ENCODE results near the gene PLA2G6. TPM values are rescaled to one million over a fixed set of nuclear protein-coding genes. Genes with fewer than 3 reads are reported as not detected.

PLA2G6 gene
- total and polyA plus RNA-seq, 2 of the 13 experiments (the other 11 are each of a cell fraction or from before 2014, with no cell fraction given), result 4.8 to 11.5 TPM

- in situ Hi-C loops (cut with HindIII; ENCODE audit: extremely low pct_ligation_motif_present, low pct_unique_long_range_greater_than_20kb) (no loop called here), intact Hi-C loops (cut with micrococcal nuclease; ENCODE audit: unreplicated experiment) (no loop called here)
- POLR2A ChIA-PET, result no interaction called here
- no peaks in the 10 kb centered on the region; the same call in 1 of the 2 replicates for H4K20me1 ChIP-seq (ENCODE audit: insufficient read depth, low read length)
- no TSS peak for BruUV-seq (replicated peaks)
- no peak for DNase-seq (ENCODE audit: low spot score)
- CTCF ChIA-PET (ENCODE audit: low intra/inter-chr PET ratio, low total read pairs), result no interaction called here
- H3K36me3 ChIP-seq (replicated peaks in 1 of 2; ENCODE audit: control insufficient read depth in 1 of 2, insufficient read depth in 2 of 2, low read length in 2 of 2), result peaks cover 2 to 15% of the 10 kb centered on the region in 2 experiments; a peak in 2 of 5 replicates
- H2AFZ ChIP-seq (ENCODE audit: low read length), result no peak overlapping the region
- H3K4me1 ChIP-seq (ENCODE audit: insufficient read depth, low read length), result peaks cover 25% of the 10 kb centered on the region
- no peaks in the 10 kb centered on the region for H3K79me2 ChIP-seq (ENCODE audit: insufficient read depth, low read length)
- no peak for FAIRE-seq
- H3K9me3 ChIP-seq (ENCODE audit: low read length), result no peaks in the 10 kb centered on the region
- no peak overlapping the region for H3K9ac ChIP-seq (ENCODE audit: insufficient read depth, low read depth, low read length)
- no peak overlapping the region for H3K4me3 ChIP-seq (replicated peaks in 1 of 3; ENCODE audit: insufficient read depth in 1 of 3, low read depth in 2 of 3, low read length in 3 of 3)
- no peak for ATAC-seq
- 93% methylated on average over 6 of the region's 6 CpGs for WGBS (ENCODE audit: low lambda C conversion rate)
- no peak overlapping the region for H3K27ac ChIP-seq (ENCODE audit: extremely low read length, insufficient read depth, low read length)
- no peaks in the 10 kb centered on the region for H3K27me3 ChIP-seq (ENCODE audit: control insufficient read depth in 1 of 2, insufficient read depth in 2 of 2, low read length in 2 of 2)
- no peak overlapping the region for H3K4me2 ChIP-seq (ENCODE audit: low read depth, low read length)
- TF ChIP-seq ZNF451 (CRISPR knock-in tag; IDR thresholded peaks at IDR 0.05), result no peak
- TF ChIP-seq ZNF343 (CRISPR knock-in tag; IDR thresholded peaks at IDR 0.05), result no peak
- TF ChIP-seq U2AF2 (IDR thresholded peaks at IDR 0.05; ENCODE audit: low read depth, low read length), result no peak
- no peak for TF ChIP-seq TOE1 (CRISPR knock-in tag; IDR thresholded peaks at IDR 0.05)
- TF ChIP-seq GATAD2A (CRISPR knock-in tag; IDR thresholded peaks at IDR 0.05), result no peak
- peak; percentile 48 for TF ChIP-seq CTCF (CRISPR knock-in tag; IDR thresholded peaks at IDR 0.05)
- TF ChIP-seq MAF1 (CRISPR knock-in tag; IDR thresholded peaks at IDR 0.05; ENCODE audit: borderline replicate concordance), result no peak
- TF ChIP-seq ZNF230 (CRISPR knock-in tag; IDR thresholded peaks at IDR 0.05), result no peak
- no peak for TF ChIP-seq EHMT2 (IDR thresholded peaks at IDR 0.05; ENCODE audit: borderline replicate concordance, low read depth, low read length)
- no peak for TF ChIP-seq KAT2B (IDR thresholded peaks at IDR 0.05; ENCODE audit: borderline replicate concordance, low read depth, low read length)
- TF ChIP-seq STAG1 (CRISPR knock-in tag; IDR thresholded peaks at IDR 0.05), result peak; percentile 12; the same call in 1 of the 2 replicates
- no peak for TF ChIP-seq REST (IDR thresholded peaks at IDR 0.05; ENCODE audit: borderline replicate concordance in 1 of 2, low read depth in 1 of 2, low read length in 2 of 2)
- TF ChIP-seq LBX2 (CRISPR knock-in tag; IDR thresholded peaks at IDR 0.05; ENCODE audit: borderline replicate concordance), result no peak
- TF ChIP-seq MYC (CRISPR knock-in tag; IDR thresholded peaks at IDR 0.05; ENCODE audit: borderline replicate concordance), result no peak
- no peak for TF ChIP-seq ZNF609 (CRISPR knock-in tag; IDR thresholded peaks at IDR 0.05; ENCODE audit: borderline replicate concordance)
These were observed 77.5 kb downstream of the PLA2G6 start for GRCh38 chr22:38104084-38104483.
